OCI-LY7 (cell line): Measurements from ENCODE around the gene CFAP210. TPM values are rescaled to one million over a fixed set of nuclear protein-coding genes. Genes with fewer than 3 reads are reported as not detected.
A peak's percentile ranks its signal among the peaks of the same experiment; 100 is the strongest.

Experiments
- BruUV-seq: library from RNA; stranded (reverse); fragments of 400-500 nt; replicated peaks from 2 replicates; lab custom pipeline; 2021; lab: Mats Ljungman, UMichigan
- CTCF ChIA-PET: fragments of 300-600 bp; sonication (Branson Sonifier 250); formaldehyde crosslinking; loops from one replicate; lab custom pipeline; 2022; ENCODE audit warnings: antibody characterized with exemption; ENCODE audit not compliant: unreplicated experiment; lab: Charles Lee
- POLR2A ChIA-PET: fragments of 300-600 bp; sonication (Branson Sonifier 250); formaldehyde crosslinking; loops from one replicate; lab custom pipeline; 2022; ENCODE audit warnings: antibody characterized with exemption; lab: Charles Lee
- DNase-seq: peaks from one replicate; pipeline ENCODE4 v3.0.0-alpha.2; 2015; ENCODE audit warnings: low spot score
- H2AFZ ChIP-seq: fragments of 200-600 bp; sonication (generic), shearing (Covaris generic); 2 replicates; pipeline ENCODE4 v1.6.1; 2014; ENCODE audit warnings: mild to moderate bottlenecking, antibody characterized with exemption, low read length, moderate library complexity
- H3K27ac ChIP-seq: fragments of 200-600 bp; sonication (generic); 2 replicates; pipeline ENCODE4 v1.5.1; 2014; ENCODE audit warnings: mixed run types, low read depth, mild to moderate bottlenecking, moderate library complexity, low read length, inconsistent platforms; ENCODE audit not compliant: poor library complexity, severe bottlenecking
- H3K36me3 ChIP-seq: fragments of 200-600 bp; sonication (generic); 2 replicates; pipeline ENCODE4 v1.6.1; 2014; ENCODE audit warnings: mild to moderate bottlenecking, antibody characterized with exemption, low read length, moderate library complexity, mixed read lengths; ENCODE audit not compliant: insufficient read depth
- H3K4me1 ChIP-seq: fragments of 200-600 bp; sonication (generic); 2 replicates; pipeline ENCODE4 v1.5.1; 2014; ENCODE audit warnings: mild to moderate bottlenecking, low read length; ENCODE audit not compliant: insufficient read depth, poor library complexity, severe bottlenecking
- H3K4me2 ChIP-seq: fragments of 200-600 bp; sonication (generic); 2 replicates; pipeline ENCODE4 v1.6.1; 2014; ENCODE audit warnings: mild to moderate bottlenecking, low read length
- H3K4me3 ChIP-seq: fragments of 200-600 bp; sonication (generic); 2 replicates; pipeline ENCODE4 v1.5.1; 2014; ENCODE audit warnings: mild to moderate bottlenecking, low read depth, low read length; ENCODE audit not compliant: poor library complexity, severe bottlenecking
- H3K79me2 ChIP-seq: fragments of 200-600 bp; sonication (generic); 2 replicates; pipeline ENCODE4 v1.6.1; 2016; ENCODE audit warnings: low read depth, mild to moderate bottlenecking, low read length, moderate library complexity, mixed read lengths; ENCODE audit not compliant: insufficient read depth
- H3K9me2 ChIP-seq: fragments of 200-600 bp; sonication (generic); 2 replicates; pipeline ENCODE4 v1.6.1; 2016; ENCODE audit warnings: mild to moderate bottlenecking, low read length, mixed read lengths; ENCODE audit not compliant: insufficient read depth
- H3K9me3 ChIP-seq: fragments of 200-600 bp; sonication (generic); 2 replicates; pipeline ENCODE4 v1.6.1; 2014; ENCODE audit warnings: mild to moderate bottlenecking, mixed run types, low read length, mixed read lengths
- H4K20me1 ChIP-seq: fragments of 200-600 bp; sonication (generic); 2 replicates; pipeline ENCODE4 v1.6.1; 2014; ENCODE audit warnings: mild to moderate bottlenecking, antibody characterized with exemption, low read length, moderate library complexity, mixed read lengths; ENCODE audit not compliant: insufficient read depth
- CTCF ChIP-seq: fragments of 200-600 bp; sonication (generic); conservative IDR thresholded peaks from 2 replicates; pipeline ENCODE4 v1.5.1; 2014; ENCODE audit warnings: mild to moderate bottlenecking, antibody characterized with exemption, low read length, moderate library complexity, mixed read lengths
- EZH2phosphoT487 ChIP-seq: fragments of 200-600 bp; sonication (generic); IDR thresholded peaks from 2 replicates; pipeline ENCODE4 v1.6.1; 2018; ENCODE audit warnings: low read depth, borderline replicate concordance, mild to moderate bottlenecking, mixed run types, antibody characterized with exemption, low read length, moderate library complexity, mixed read lengths
- intact Hi-C: fragments of 100-400 bp; cut with micrococcal nuclease; formaldehyde crosslinking; loops from one replicate; pipeline ENCODE4 v1.10.0; 2022; ENCODE audit not compliant: unreplicated experiment
- total RNA-seq, 2 experiments: library from RNA; depleted of rRNA in 1 of 2; stranded (reverse); fragments of >200 nt in 1 of 2; shearing (Covaris generic) in 1 of 2; gene quantifications; 2 replicates each; pipeline ENCODE4 v1.2.3, GENCODE V29; 2014 to 2022

CFAP210 gene
- total RNA-seq, 2 experiments from 2014 or later: not detected

GRCh38 chr2:169649278-169649677 is 44.9 kb downstream of the CFAP210 start:
- intact Hi-C loops: no loop called here
- H3K36me3 ChIP-seq: no peaks in the 10 kb centered on the region
- H3K4me3 ChIP-seq: no peak overlapping the region
- no peaks in the 10 kb centered on the region for H3K4me1 ChIP-seq
- H3K79me2 ChIP-seq: no peaks in the 10 kb centered on the region
- POLR2A ChIA-PET: interaction anchor here (0.7 kb wide), 1 partner anchor 14 kb away, joined by 3 read pairs; no protein-coding TSS in a partner anchor
- no peaks in the 10 kb centered on the region for H3K9me2 ChIP-seq
- no peak overlapping the region for H2AFZ ChIP-seq
- no peaks in the 10 kb centered on the region for H3K9me3 ChIP-seq
- CTCF ChIA-PET: no interaction called here
- no TSS peak for BruUV-seq
- DNase-seq: no peak
- TF ChIP-seq EZH2phosphoT487 (no peak), CTCF (no peak)
- no peaks in the 10 kb centered on the region for H4K20me1 ChIP-seq
- no peak overlapping the region for H3K27ac ChIP-seq
- no peak overlapping the region for H3K4me2 ChIP-seq

- Histone ChIP-seq H3K9me3 (no peaks in the 10 kb centered on the region), H3K79me2 (no peaks in the 10 kb centered on the region), H3K36me3 (no peaks in the 10 kb centered on the region), H3K4me3 (no peak overlapping the region), H2AFZ (no peak overlapping the region), H3K4me1 (no peaks in the 10 kb centered on the region), H3K27ac (no peak overlapping the region), H3K9me2 (no peaks in the 10 kb centered on the region), H3K4me2 (no peak overlapping the region), H4K20me1 (no peaks in the 10 kb centered on the region)
- DNase-seq: no peak
- POLR2A ChIA-PET: interaction anchor here (0.9 kb wide), 1 partner anchor 866 kb away, joined by 3 read pairs; no protein-coding TSS in a partner anchor
- intact Hi-C loops: no loop called here
- CTCF ChIA-PET: no interaction called here
- no TSS peak for BruUV-seq
- TF ChIP-seq EZH2phosphoT487 (no peak), CTCF (no peak)
Measured at GRCh38 chr2:169647496-169647895, 46.7 kb downstream of the CFAP210 start.

- Histone ChIP-seq H3K9me2 (no peaks in the 10 kb centered on the region), H3K36me3 (peaks cover 7% of the 10 kb centered on the region), H3K4me2 (no peak overlapping the region), H2AFZ (no peak overlapping the region), H3K4me3 (no peak overlapping the region), H3K27ac (no peak overlapping the region), H4K20me1 (0 out of 2 replicates have a peak, but pooled peaks cover 6% of the 10 kb centered on the region), H3K4me1 (no peaks in the 10 kb centered on the region), H3K9me3 (no peaks in the 10 kb centered on the region), H3K79me2 (no peaks in the 10 kb centered on the region)
- ChIA-PET CTCF (no interaction called here), POLR2A (interaction anchor here (0.6 to 1.4 kb wide), 8 partner anchors 9 to 1582 kb away, joined by 3 to 7 read pairs (median 4); no protein-coding TSS in a partner anchor)
- TSS peak; percentile 17 for BruUV-seq
- no peak for TF ChIP-seq EZH2phosphoT487
- no peak for TF ChIP-seq CTCF
- intact Hi-C loops: no loop called here
- no peak for DNase-seq
Measured at GRCh38 chr2:169644173-169644572, 50.0 kb downstream of the CFAP210 start.
